WTC11 (cell line): ENCODE results near the gene FEN1. TPM values are rescaled to one million over a fixed set of nuclear protein-coding genes. Genes with fewer than 3 reads are reported as not detected.

Experiments used
- ATAC-seq: fragments of 200-7000 bp; cut with Tn5 transposase; 2 replicates; pipeline ENCODE4 v1.10.0; 2021; ENCODE audit warnings: mild to moderate bottlenecking, moderate library complexity
- CTCF ChIA-PET: fragments of 300-600 bp; sonication (Branson Sonifier 250); formaldehyde crosslinking; loops from one replicate; lab custom pipeline; 2021; ENCODE audit warnings: antibody characterized with exemption; lab: Charles Lee
- POLR2A ChIA-PET: fragments of 350-600 bp; sonication (Branson Sonifier 250); formaldehyde crosslinking; loops from one replicate; lab custom pipeline; 2021; ENCODE audit warnings: antibody characterized with exemption; lab: Charles Lee
- DNase-seq: peaks from one replicate; pipeline ENCODE4 v3.0.0; 2021; ENCODE audit warnings: low spot score
- H3K27ac Mint-ChIP-seq: 2 replicates; pipeline ENCODE4 v1.8.0; 2021; ENCODE audit warnings: mixed read lengths
- H3K27me3 Mint-ChIP-seq: 2 replicates; pipeline ENCODE4 v1.8.0; 2021; ENCODE audit warnings: low read depth, mild to moderate bottlenecking, moderate library complexity, mixed read lengths
- H3K36me3 Mint-ChIP-seq: 2 replicates; pipeline ENCODE4 v1.8.0; 2021; ENCODE audit warnings: mixed read lengths
- H3K4me1 Mint-ChIP-seq: 2 replicates; pipeline ENCODE4 v1.8.0; 2022; ENCODE audit warnings: mixed read lengths
- H3K4me3 Mint-ChIP-seq: 2 replicates; pipeline ENCODE4 v1.8.0; 2021; ENCODE audit warnings: mild to moderate bottlenecking, moderate library complexity, mixed read lengths
- H3K9me3 Mint-ChIP-seq: 2 replicates; pipeline ENCODE4 v1.8.0; 2021; ENCODE audit warnings: mixed read lengths
- CREB1 ChIP-seq: sonication (generic); formaldehyde crosslinking; IDR thresholded peaks from 2 replicates; pipeline ENCODE4 v1.8.0; 2023; ENCODE audit warnings: mild to moderate bottlenecking, missing genetic modification reagents
- EMX1 ChIP-seq: fragments of 250-450 bp; sonication (Bioruptor Pico); IDR thresholded peaks from 2 replicates; pipeline ENCODE4 v1.8.0; 2021; ENCODE audit warnings: mild to moderate bottlenecking
- HMGA2 ChIP-seq: fragments of 250-450 bp; sonication (Bioruptor Pico); IDR thresholded peaks from 2 replicates; pipeline ENCODE4 v1.4.0; 2021; ENCODE audit warnings: mild to moderate bottlenecking, moderate library complexity
- NR1H2 ChIP-seq: sonication (generic); formaldehyde crosslinking; IDR thresholded peaks from 2 replicates; pipeline ENCODE4 v1.9.0; 2021; ENCODE audit warnings: mild to moderate bottlenecking, moderate library complexity, missing genetic modification reagents
- NR3C1 ChIP-seq: sonication (generic); formaldehyde crosslinking; conservative IDR thresholded peaks from 2 replicates; pipeline ENCODE4 v1.8.1; 2023; ENCODE audit warnings: low read depth, mild to moderate bottlenecking, missing genetic modification reagents
- PRRX2 ChIP-seq: fragments of 250-450 bp; sonication (Bioruptor Pico); IDR thresholded peaks from 2 replicates; pipeline ENCODE4 v1.8.0; 2021; ENCODE audit warnings: mild to moderate bottlenecking
- SOX15 ChIP-seq: fragments of 250-450 bp; sonication (Bioruptor Pico); IDR thresholded peaks from 2 replicates; pipeline ENCODE4 v1.9.0; 2021; ENCODE audit warnings: mild to moderate bottlenecking
- SP1 ChIP-seq: sonication (generic); formaldehyde crosslinking; conservative IDR thresholded peaks from 2 replicates; pipeline ENCODE4 v1.8.1; 2022; ENCODE audit warnings: missing genetic modification reagents
- TEAD4 ChIP-seq: sonication (generic); formaldehyde crosslinking; IDR thresholded peaks from 2 replicates; pipeline ENCODE4 v1.8.0; 2022; ENCODE audit warnings: mild to moderate bottlenecking, missing genetic modification reagents
- ZNF671 ChIP-seq: fragments of 250-450 bp; sonication (Bioruptor Pico); IDR thresholded peaks from 2 replicates; pipeline ENCODE4 v1.8.0; 2021; ENCODE audit warnings: mild to moderate bottlenecking
- total RNA-seq: library from RNA; stranded (reverse); gene quantifications from 3 replicates; pipeline ENCODE4 v1.2.3, GENCODE V29; 2021
- TF ChIP-seq, protein P1 (sequence below): sonication (generic); formaldehyde crosslinking; IDR thresholded peaks from 2 replicates; pipeline ENCODE4 v1.8.0; 2022; ENCODE audit warnings: missing genetic modification reagents
- TF ChIP-seq, protein P2 (sequence below): sonication (generic); formaldehyde crosslinking; IDR thresholded peaks from 2 replicates; pipeline ENCODE4 v1.8.1; 2023; ENCODE audit warnings: mild to moderate bottlenecking, missing genetic modification reagents
- TF ChIP-seq, protein P3 (sequence below): sonication (generic); formaldehyde crosslinking; IDR thresholded peaks from 2 replicates; pipeline ENCODE4 v1.8.1; 2023; ENCODE audit warnings: mild to moderate bottlenecking, moderate library complexity, missing genetic modification reagents
- TF ChIP-seq, protein P4 (sequence below): sonication (generic); formaldehyde crosslinking; IDR thresholded peaks from 2 replicates; pipeline ENCODE4 v1.8.1; 2022; ENCODE audit warnings: missing genetic modification reagents, borderline replicate concordance
- TF ChIP-seq, protein P5 (sequence below): sonication (generic); formaldehyde crosslinking; IDR thresholded peaks from 2 replicates; pipeline ENCODE4 v1.8.0; 2022; ENCODE audit warnings: mild to moderate bottlenecking, missing genetic modification reagents
- TF ChIP-seq, protein P6 (sequence below): fragments of 250-450 bp; sonication (Bioruptor Pico); IDR thresholded peaks from 2 replicates; pipeline ENCODE4 v1.9.0; 2021; ENCODE audit warnings: mild to moderate bottlenecking
- TF ChIP-seq, protein P7 (sequence below): sonication (generic); formaldehyde crosslinking; IDR thresholded peaks from 2 replicates; pipeline ENCODE4 v1.8.1; 2023; ENCODE audit warnings: mild to moderate bottlenecking, missing genetic modification reagents, borderline replicate concordance

The FEN1 gene
- total RNA-seq, 1 experiment from 2014 or later, result 96.3 TPM

DNA sequence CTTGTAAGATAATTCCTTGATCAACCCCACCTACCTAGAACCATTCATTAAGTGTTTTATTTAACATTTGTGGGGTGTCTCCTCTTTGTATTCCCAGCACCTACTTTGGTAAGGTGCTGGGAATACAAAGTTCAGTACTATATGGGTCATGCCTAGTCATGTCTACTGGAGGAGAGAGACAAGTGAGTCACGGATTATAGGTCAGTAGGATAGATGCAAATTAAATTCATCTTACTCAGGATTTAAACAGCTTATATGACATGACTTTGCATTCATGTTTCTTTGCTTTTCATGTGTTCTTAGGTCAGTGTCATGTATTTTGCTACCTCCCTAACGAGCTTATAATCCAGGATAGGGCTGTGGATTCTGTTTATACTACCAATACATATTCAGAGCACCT, 27.5 kb downstream of the FEN1 start:
- Mint-ChIP-seq H3K27ac (no peak overlapping the region), H3K27me3 (no peaks in the 10 kb centered on the region; the same call in 1 of the 2 replicates), H3K4me3 (no peak overlapping the region), H3K36me3 (peaks cover 10% of the 10 kb centered on the region), H3K4me1 (peaks cover 13% of the 10 kb centered on the region), H3K9me3 (no peaks in the 10 kb centered on the region)
- no peak for TF ChIP-seq HMGA2 (CRISPR knock-in tag)
- TF ChIP-seq, protein P1, sequence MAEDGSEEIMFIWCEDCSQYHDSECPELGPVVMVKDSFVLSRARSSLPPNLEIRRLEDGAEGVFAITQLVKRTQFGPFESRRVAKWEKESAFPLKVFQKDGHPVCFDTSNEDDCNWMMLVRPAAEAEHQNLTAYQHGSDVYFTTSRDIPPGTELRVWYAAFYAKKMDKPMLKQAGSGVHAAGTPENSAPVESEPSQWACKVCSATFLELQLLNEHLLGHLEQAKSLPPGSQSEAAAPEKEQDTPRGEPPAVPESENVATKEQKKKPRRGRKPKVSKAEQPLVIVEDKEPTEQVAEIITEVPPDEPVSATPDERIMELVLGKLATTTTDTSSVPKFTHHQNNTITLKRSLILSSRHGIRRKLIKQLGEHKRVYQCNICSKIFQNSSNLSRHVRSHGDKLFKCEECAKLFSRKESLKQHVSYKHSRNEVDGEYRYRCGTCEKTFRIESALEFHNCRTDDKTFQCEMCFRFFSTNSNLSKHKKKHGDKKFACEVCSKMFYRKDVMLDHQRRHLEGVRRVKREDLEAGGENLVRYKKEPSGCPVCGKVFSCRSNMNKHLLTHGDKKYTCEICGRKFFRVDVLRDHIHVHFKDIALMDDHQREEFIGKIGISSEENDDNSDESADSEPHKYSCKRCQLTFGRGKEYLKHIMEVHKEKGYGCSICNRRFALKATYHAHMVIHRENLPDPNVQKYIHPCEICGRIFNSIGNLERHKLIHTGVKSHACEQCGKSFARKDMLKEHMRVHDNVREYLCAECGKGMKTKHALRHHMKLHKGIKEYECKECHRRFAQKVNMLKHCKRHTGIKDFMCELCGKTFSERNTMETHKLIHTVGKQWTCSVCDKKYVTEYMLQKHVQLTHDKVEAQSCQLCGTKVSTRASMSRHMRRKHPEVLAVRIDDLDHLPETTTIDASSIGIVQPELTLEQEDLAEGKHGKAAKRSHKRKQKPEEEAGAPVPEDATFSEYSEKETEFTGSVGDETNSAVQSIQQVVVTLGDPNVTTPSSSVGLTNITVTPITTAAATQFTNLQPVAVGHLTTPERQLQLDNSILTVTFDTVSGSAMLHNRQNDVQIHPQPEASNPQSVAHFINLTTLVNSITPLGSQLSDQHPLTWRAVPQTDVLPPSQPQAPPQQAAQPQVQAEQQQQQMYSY (CRISPR knock-in tag), result no peak
- TF ChIP-seq, protein P2, sequence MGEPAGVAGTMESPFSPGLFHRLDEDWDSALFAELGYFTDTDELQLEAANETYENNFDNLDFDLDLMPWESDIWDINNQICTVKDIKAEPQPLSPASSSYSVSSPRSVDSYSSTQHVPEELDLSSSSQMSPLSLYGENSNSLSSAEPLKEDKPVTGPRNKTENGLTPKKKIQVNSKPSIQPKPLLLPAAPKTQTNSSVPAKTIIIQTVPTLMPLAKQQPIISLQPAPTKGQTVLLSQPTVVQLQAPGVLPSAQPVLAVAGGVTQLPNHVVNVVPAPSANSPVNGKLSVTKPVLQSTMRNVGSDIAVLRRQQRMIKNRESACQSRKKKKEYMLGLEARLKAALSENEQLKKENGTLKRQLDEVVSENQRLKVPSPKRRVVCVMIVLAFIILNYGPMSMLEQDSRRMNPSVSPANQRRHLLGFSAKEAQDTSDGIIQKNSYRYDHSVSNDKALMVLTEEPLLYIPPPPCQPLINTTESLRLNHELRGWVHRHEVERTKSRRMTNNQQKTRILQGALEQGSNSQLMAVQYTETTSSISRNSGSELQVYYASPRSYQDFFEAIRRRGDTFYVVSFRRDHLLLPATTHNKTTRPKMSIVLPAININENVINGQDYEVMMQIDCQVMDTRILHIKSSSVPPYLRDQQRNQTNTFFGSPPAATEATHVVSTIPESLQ (CRISPR knock-in tag), result no peak
- TF ChIP-seq TEAD4 (CRISPR knock-in tag), result no peak
- TF ChIP-seq ZNF671, result no peak
- TF ChIP-seq NR3C1 (CRISPR knock-in tag), result no peak
- no peak for TF ChIP-seq PRRX2 (CRISPR knock-in tag)
- TF ChIP-seq, protein P3, sequence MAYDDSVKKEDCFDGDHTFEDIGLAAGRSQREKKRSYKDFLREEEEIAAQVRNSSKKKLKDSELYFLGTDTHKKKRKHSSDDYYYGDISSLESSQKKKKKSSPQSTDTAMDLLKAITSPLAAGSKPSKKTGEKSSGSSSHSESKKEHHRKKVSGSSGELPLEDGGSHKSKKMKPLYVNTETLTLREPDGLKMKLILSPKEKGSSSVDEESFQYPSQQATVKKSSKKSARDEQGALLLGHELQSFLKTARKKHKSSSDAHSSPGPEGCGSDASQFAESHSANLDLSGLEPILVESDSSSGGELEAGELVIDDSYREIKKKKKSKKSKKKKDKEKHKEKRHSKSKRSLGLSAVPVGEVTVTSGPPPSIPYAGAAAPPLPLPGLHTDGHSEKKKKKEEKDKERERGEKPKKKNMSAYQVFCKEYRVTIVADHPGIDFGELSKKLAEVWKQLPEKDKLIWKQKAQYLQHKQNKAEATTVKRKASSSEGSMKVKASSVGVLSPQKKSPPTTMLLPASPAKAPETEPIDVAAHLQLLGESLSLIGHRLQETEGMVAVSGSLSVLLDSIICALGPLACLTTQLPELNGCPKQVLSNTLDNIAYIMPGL (CRISPR knock-in tag), result no peak
- no peak for TF ChIP-seq NR1H2 (CRISPR knock-in tag)
- no peak for TF ChIP-seq EMX1 (CRISPR knock-in tag)
- no peak for ATAC-seq
- CTCF ChIA-PET, result interaction anchor here (0.7 kb wide), 1 partner anchor 87 kb away, joined by 3 read pairs; no protein-coding TSS in a partner anchor
- no peak for DNase-seq
- POLR2A ChIA-PET, result no interaction called here

DNA sequence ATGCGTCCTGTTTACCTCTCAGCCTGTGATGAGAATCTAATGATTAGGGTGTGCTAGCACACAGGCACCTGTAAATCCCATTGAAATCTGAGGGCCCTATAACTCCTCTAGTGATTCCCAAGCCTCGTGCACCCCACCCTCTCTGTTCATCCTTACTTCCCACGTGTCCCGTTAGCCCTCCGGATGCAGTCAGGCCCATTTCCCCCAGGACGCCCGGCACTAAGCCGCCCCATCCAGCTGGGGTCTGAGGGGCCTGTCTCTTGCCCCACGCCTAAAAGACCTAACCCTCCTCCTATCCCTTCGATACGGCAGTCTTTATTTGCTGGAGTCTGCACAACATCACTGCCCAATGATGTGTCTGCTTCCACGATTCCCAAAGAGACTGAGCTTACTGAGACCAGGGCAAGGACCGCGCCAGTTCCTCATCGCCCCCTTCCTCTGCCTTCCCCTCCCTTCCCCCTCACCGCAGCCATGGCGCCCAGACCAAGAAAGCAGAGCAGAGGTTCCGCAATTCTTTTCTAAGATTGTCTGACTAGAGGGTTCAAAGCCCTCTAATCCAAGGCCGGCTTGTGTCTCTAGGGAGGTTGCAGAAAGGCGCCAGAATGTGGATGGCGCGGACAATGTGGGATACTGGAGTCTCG, 34.3 kb downstream of the FEN1 start:
- no peak for DNase-seq
- Mint-ChIP-seq H3K27me3 (no peaks in the 10 kb centered on the region), H3K9me3 (no peaks in the 10 kb centered on the region), H3K4me1 (peaks cover 41% of the 10 kb centered on the region), H3K36me3 (peaks cover 10% of the 10 kb centered on the region), H3K4me3 (peak overlapping the region; percentile 85), H3K27ac (peak overlapping the region; percentile 97)
- POLR2A ChIA-PET, result interaction anchor here (1.1 to 6.5 kb wide), 2 partner anchors 11 to 47 kb away, joined by 3 to 66 read pairs; partner anchors contain the start of gene FADS1
- CTCF ChIA-PET, result interaction anchor here (1.0 to 3.7 kb wide), 3 partner anchors 12 to 71 kb away, joined by 3 to 40 read pairs (median 14); partner anchors contain the start of gene FADS1
- peak; percentile 21 for ATAC-seq
- TF ChIP-seq, protein P4, sequence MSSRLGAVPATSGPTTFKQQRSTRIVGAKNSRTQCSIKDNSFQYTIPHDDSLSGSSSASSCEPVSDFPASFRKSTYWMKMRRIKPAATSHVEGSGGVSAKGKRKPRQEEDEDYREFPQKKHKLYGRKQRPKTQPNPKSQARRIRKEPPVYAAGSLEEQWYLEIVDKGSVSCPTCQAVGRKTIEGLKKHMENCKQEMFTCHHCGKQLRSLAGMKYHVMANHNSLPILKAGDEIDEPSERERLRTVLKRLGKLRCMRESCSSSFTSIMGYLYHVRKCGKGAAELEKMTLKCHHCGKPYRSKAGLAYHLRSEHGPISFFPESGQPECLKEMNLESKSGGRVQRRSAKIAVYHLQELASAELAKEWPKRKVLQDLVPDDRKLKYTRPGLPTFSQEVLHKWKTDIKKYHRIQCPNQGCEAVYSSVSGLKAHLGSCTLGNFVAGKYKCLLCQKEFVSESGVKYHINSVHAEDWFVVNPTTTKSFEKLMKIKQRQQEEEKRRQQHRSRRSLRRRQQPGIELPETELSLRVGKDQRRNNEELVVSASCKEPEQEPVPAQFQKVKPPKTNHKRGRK, result no peak
- TF ChIP-seq SP1 (CRISPR knock-in tag) (no peak), CREB1 (CRISPR knock-in tag) (peak; percentile 18; the same call in 1 of the 2 replicates), SOX15 (no peak)
- TF ChIP-seq, protein P5, sequence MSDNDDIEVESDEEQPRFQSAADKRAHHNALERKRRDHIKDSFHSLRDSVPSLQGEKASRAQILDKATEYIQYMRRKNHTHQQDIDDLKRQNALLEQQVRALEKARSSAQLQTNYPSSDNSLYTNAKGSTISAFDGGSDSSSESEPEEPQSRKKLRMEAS (CRISPR knock-in tag), result peak; percentile 55
- TF ChIP-seq, protein P6, sequence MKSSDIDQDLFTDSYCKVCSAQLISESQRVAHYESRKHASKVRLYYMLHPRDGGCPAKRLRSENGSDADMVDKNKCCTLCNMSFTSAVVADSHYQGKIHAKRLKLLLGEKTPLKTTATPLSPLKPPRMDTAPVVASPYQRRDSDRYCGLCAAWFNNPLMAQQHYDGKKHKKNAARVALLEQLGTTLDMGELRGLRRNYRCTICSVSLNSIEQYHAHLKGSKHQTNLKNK, result no peak
- TF ChIP-seq, protein P3 (CRISPR knock-in tag), result no peak
- TF ChIP-seq, protein P7, sequence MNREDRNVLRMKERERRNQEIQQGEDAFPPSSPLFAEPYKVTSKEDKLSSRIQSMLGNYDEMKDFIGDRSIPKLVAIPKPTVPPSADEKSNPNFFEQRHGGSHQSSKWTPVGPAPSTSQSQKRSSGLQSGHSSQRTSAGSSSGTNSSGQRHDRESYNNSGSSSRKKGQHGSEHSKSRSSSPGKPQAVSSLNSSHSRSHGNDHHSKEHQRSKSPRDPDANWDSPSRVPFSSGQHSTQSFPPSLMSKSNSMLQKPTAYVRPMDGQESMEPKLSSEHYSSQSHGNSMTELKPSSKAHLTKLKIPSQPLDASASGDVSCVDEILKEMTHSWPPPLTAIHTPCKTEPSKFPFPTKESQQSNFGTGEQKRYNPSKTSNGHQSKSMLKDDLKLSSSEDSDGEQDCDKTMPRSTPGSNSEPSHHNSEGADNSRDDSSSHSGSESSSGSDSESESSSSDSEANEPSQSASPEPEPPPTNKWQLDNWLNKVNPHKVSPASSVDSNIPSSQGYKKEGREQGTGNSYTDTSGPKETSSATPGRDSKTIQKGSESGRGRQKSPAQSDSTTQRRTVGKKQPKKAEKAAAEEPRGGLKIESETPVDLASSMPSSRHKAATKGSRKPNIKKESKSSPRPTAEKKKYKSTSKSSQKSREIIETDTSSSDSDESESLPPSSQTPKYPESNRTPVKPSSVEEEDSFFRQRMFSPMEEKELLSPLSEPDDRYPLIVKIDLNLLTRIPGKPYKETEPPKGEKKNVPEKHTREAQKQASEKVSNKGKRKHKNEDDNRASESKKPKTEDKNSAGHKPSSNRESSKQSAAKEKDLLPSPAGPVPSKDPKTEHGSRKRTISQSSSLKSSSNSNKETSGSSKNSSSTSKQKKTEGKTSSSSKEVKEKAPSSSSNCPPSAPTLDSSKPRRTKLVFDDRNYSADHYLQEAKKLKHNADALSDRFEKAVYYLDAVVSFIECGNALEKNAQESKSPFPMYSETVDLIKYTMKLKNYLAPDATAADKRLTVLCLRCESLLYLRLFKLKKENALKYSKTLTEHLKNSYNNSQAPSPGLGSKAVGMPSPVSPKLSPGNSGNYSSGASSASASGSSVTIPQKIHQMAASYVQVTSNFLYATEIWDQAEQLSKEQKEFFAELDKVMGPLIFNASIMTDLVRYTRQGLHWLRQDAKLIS (CRISPR knock-in tag), result 0 out of 2 replicates have a peak, but pooled peaks have one; percentile 3
- TF ChIP-seq, all 79 proteins: peak for 3
